Activated T-helper 2 cell treated with anti-CD3 and anti-CD28 coated beads, Interferon-gamma antibody, Interleukin-2, Interleukin-4, amounts not matched to agents 10 μg/mL and 5 μg/mL and 100 μg/mL, durations not matched to agents 14 hours and 24 hours and 36 hours (primary cell): Measurements from ENCODE around the gene PAK1IP1. TPM values are rescaled to one million over a fixed set of nuclear protein-coding genes. Genes with fewer than 3 reads are reported as not detected.
"Not testable (repeated sequence)": the region's sequence is repeated elsewhere in the genome, so short reads cannot be mapped to it uniquely, and the experiment has no call there.

Experiments
- DNase-seq: peaks from one replicate; pipeline ENCODE4 v3.0.0; 2021; ENCODE audit warnings: low spot score
- H3K27ac Mint-ChIP-seq: one replicate; pipeline ENCODE4 v1.8.0; 2021; ENCODE audit warnings: mixed read lengths
- H3K27me3 Mint-ChIP-seq: one replicate; pipeline ENCODE4 v1.8.0; 2021; ENCODE audit warnings: low read depth, mixed read lengths
- H3K36me3 Mint-ChIP-seq: one replicate; pipeline ENCODE4 v1.8.0; 2021; ENCODE audit warnings: low read depth, mixed read lengths
- H3K4me1 Mint-ChIP-seq: one replicate; pipeline ENCODE4 v1.8.0; 2021; ENCODE audit warnings: low read depth, mixed read lengths
- H3K4me3 Mint-ChIP-seq: one replicate; pipeline ENCODE4 v1.8.0; 2021; ENCODE audit warnings: low read depth, mild to moderate bottlenecking, moderate library complexity, mixed read lengths
- H3K9me3 Mint-ChIP-seq: one replicate; pipeline ENCODE4 v1.8.0; 2021; ENCODE audit warnings: mixed read lengths
- intact Hi-C: fragments of 100-400 bp; cut with micrococcal nuclease; formaldehyde crosslinking; loops from one replicate; pipeline ENCODE4 v1.15.1; 2023
- total RNA-seq: library from RNA; stranded (reverse); gene quantifications from 2 replicates; pipeline ENCODE4 v1.2.3, GENCODE V29; 2022

Gene PAK1IP1
- total RNA-seq, 1 donor from 2014 or later = 27.9 TPM

DNA sequence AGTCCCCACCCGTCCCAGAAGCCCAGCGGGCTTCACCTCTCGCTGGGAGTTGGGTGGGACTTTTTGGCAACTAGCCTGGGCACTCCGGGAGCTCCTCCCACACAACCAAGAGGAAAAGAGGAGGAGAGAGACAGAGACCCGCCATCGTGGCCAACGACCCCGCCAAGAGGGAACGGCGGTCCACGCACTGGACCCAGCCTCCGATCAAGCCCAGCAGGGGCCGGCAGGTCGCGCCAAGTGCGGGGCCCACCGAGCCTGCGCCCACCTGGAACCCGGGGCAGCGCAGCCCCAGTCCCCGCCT is 25.1 kb downstream of the PAK1IP1 start:
- peak overlapping the region; percentile 88 for H3K27ac Mint-ChIP-seq
- H3K9me3 Mint-ChIP-seq = peaks cover 21% of the 10 kb centered on the region
- H3K36me3 Mint-ChIP-seq = peaks cover 25% of the 10 kb centered on the region
- no peaks in the 10 kb centered on the region for H3K27me3 Mint-ChIP-seq
- peak overlapping the region; percentile 87 for H3K4me3 Mint-ChIP-seq
- intact Hi-C loops = no loop called here
- H3K4me1 Mint-ChIP-seq = peaks cover 35% of the 10 kb centered on the region
- no peak for DNase-seq

GRCh38 chr6:10720265-10720959 is 25.6 kb downstream of the PAK1IP1 start:
- Mint-ChIP-seq H3K27ac (peak overlapping the region; percentile 92), H3K9me3 (peaks cover 21% of the 10 kb centered on the region), H3K27me3 (no peaks in the 10 kb centered on the region), H3K4me1 (peaks cover 37% of the 10 kb centered on the region), H3K4me3 (peak overlapping the region; percentile 87), H3K36me3 (peaks cover 27% of the 10 kb centered on the region)
- intact Hi-C loops = no loop called here
- DNase-seq = peak; percentile 61

GRCh38 chr6:10720960-10721849 is 26.4 kb downstream of the PAK1IP1 start:
- H3K4me1 Mint-ChIP-seq = peaks cover 37% of the 10 kb centered on the region
- peaks cover 21% of the 10 kb centered on the region for H3K9me3 Mint-ChIP-seq
- DNase-seq, H3K27me3 Mint-ChIP-seq, intact Hi-C loops: not testable (repeated sequence)
- peaks cover 35% of the 10 kb centered on the region for H3K36me3 Mint-ChIP-seq
- peak overlapping the region; percentile 92 for H3K27ac Mint-ChIP-seq
- peak overlapping the region; percentile 87 for H3K4me3 Mint-ChIP-seq

DNA sequence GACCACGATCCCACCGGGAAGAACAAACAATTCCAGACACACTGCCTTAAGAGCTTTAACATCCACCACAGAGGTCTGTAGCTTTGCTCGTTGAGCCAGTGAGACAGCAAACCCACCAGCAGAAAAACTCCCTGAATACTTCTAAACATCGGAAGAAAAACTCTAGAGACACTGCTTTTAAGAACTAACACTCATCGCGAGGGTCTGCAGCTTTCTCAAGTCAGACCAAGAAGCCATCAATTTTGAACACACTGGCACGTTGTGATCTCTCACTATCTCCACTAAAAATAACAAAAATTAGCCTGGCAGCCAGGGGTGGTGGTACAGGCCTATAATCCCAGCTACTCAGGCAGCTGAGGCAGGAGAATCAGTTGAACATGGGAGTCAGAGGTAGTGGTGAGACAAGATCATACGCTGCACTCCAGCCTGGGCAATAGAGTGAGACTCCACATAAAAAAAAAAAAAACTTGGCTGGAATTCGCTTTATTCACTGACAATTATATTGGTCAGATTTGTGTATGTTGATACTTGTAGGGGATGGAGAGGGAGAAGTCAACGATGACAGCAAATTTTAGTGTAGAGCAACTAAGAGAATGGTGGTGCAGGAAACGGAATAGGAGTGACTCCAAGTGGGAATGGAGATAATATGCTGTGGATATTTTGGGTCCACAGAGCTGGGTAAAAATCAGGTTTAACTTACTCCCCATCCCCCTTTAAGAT is 27.2 kb downstream of the PAK1IP1 start:
- no peaks in the 10 kb centered on the region for H3K27me3 Mint-ChIP-seq
- intact Hi-C loops = no loop called here
- peak overlapping the region; percentile 87 for H3K4me3 Mint-ChIP-seq
- H3K36me3 Mint-ChIP-seq = peaks cover 36% of the 10 kb centered on the region
- DNase-seq = no peak
- H3K9me3 Mint-ChIP-seq = peaks cover 20% of the 10 kb centered on the region
- peaks cover 36% of the 10 kb centered on the region for H3K4me1 Mint-ChIP-seq
- H3K27ac Mint-ChIP-seq = peak overlapping the region; percentile 92

- DNase-seq = no peak
- peak overlapping the region; percentile 87 for H3K4me3 Mint-ChIP-seq
- peaks cover 15% of the 10 kb centered on the region for H3K9me3 Mint-ChIP-seq
- H3K27ac Mint-ChIP-seq = peak overlapping the region; percentile 92
- H3K27me3 Mint-ChIP-seq = no peaks in the 10 kb centered on the region
- intact Hi-C loops = no loop called here
- peaks cover 34% of the 10 kb centered on the region for H3K36me3 Mint-ChIP-seq
- peaks cover 35% of the 10 kb centered on the region for H3K4me1 Mint-ChIP-seq
Observed at GRCh38 chr6:10722570-10722819, 27.7 kb downstream of the PAK1IP1 start.

DNA sequence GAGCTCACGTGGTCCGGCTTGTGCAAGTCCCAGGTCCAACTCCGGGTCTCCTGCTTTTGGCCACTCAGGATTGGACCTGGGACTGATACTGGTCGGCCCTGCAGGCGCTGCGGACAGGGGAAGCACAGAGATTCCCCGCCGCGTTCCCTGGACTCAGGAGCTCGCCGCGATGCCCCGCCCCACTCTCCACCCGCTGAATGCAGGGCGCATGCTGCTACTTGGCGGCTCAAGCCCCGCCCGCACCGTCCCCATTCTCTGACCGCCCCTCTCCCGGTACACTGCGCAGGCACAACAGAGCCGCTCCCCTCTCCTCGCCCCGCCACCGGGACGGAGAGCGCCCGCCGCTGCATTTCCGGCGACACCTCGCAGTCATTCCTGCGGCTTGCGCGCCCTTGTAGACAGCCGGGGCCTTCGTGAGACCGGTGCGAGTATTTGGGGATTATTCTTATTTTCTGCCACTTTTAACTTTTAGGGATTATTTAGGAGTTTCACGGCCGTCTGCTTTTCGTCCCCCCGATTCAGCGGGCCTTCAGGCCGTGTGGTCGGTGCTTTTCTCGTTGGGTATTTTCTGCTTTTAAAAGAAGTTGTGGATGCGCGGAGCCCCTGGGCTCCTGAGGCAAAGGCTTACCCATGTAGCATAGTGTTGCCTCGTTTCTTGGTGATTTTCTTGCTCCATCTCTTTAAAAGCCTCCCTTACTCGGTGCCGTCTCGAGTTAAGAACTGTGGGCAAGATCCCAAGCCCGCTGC is 28.2 kb downstream of the PAK1IP1 start, which contains the start of gene TMEM14C:
TSS of gene TMEM14C (plus strand) at position 251 of the 747 bp plus-strand sequence. CDS start 1,544 bp downstream, outside the sequence.
- H3K36me3 Mint-ChIP-seq = peaks cover 35% of the 10 kb centered on the region
- peak; percentile 88 for DNase-seq
- H3K27me3 Mint-ChIP-seq = no peaks in the 10 kb centered on the region
- H3K4me1 Mint-ChIP-seq = peaks cover 38% of the 10 kb centered on the region
- H3K27ac Mint-ChIP-seq = peak within 1 kb of the TSS; percentile 92
- intact Hi-C loops = loop anchor here (1.0 kb wide), 3 partner anchors 24 to 115 kb away; partner anchors contain the start of genes C6orf52, MAK, PAK1IP1 and TMEM14B
- peaks cover 11% of the 10 kb centered on the region for H3K9me3 Mint-ChIP-seq
- H3K4me3 Mint-ChIP-seq = peak within 1 kb of the TSS; percentile 87

GRCh38 chr6:10723567-10723881 is 28.8 kb downstream of the PAK1IP1 start:
- H3K27ac Mint-ChIP-seq = peak overlapping the region; percentile 92
- H3K9me3 Mint-ChIP-seq = peaks cover 9% of the 10 kb centered on the region
- intact Hi-C loops = loop anchor here (1.0 kb wide), 3 partner anchors 24 to 115 kb away; partner anchors contain the start of genes C6orf52, MAK, PAK1IP1 and TMEM14B
- H3K4me1 Mint-ChIP-seq = peaks cover 39% of the 10 kb centered on the region
- peaks cover 37% of the 10 kb centered on the region for H3K36me3 Mint-ChIP-seq
- DNase-seq = no peak
- H3K27me3 Mint-ChIP-seq = no peaks in the 10 kb centered on the region
- H3K4me3 Mint-ChIP-seq = peak overlapping the region; percentile 87

DNA sequence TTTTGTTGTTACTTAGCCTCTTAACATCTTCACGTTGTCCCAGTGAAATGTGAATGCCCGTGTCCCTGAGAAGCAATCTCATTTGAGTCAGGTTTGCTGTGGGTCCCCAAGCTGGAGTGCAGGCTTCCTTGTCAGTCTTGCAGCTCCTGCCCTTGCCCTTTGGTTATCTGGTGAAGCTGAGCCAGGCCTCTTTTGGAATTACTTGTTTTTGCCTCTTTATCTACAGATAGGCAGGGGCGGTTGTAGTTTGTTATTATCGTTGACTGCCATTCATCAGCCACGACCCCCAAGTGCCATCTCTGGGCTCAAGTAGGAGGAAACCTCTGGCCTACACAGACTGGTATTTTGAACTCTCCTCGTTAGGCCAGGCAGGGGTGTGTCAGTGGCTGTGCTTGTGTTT is 30.3 kb downstream of the PAK1IP1 start:
- intact Hi-C loops = no loop called here
- Mint-ChIP-seq H3K27me3 (no peaks in the 10 kb centered on the region), H3K4me1 (peaks cover 35% of the 10 kb centered on the region), H3K4me3 (peak overlapping the region; percentile 42), H3K36me3 (peaks cover 36% of the 10 kb centered on the region), H3K9me3 (no peaks in the 10 kb centered on the region), H3K27ac (peak overlapping the region; percentile 57)
- DNase-seq = no peak

GRCh38 chr6:10725716-10726115 is 30.9 kb downstream of the PAK1IP1 start:
- DNase-seq = no peak
- intact Hi-C loops = no loop called here
- Mint-ChIP-seq H3K27me3 (no peaks in the 10 kb centered on the region), H3K36me3 (peaks cover 43% of the 10 kb centered on the region), H3K9me3 (no peaks in the 10 kb centered on the region), H3K4me1 (peaks cover 35% of the 10 kb centered on the region), H3K4me3 (no peak overlapping the region), H3K27ac (peak overlapping the region; percentile 19)

GRCh38 chr6:10730254-10730653 is 35.5 kb downstream of the PAK1IP1 start:
- H3K4me1 Mint-ChIP-seq = peaks cover 7% of the 10 kb centered on the region
- intact Hi-C loops = no loop called here
- no peak overlapping the region for H3K27ac Mint-ChIP-seq
- H3K4me3 Mint-ChIP-seq = no peak overlapping the region
- DNase-seq = no peak
- no peaks in the 10 kb centered on the region for H3K27me3 Mint-ChIP-seq
- H3K9me3 Mint-ChIP-seq = no peaks in the 10 kb centered on the region
- peaks cover 51% of the 10 kb centered on the region for H3K36me3 Mint-ChIP-seq

- Mint-ChIP-seq H3K27ac (no peak overlapping the region), H3K36me3 (peaks cover 30% of the 10 kb centered on the region), H3K9me3 (no peaks in the 10 kb centered on the region), H3K4me1 (no peaks in the 10 kb centered on the region), H3K4me3 (no peak overlapping the region), H3K27me3 (no peaks in the 10 kb centered on the region)
- no peak for DNase-seq
- intact Hi-C loops = no loop called here
Observed at GRCh38 chr6:10733151-10733715, 38.5 kb downstream of the PAK1IP1 start.

DNA sequence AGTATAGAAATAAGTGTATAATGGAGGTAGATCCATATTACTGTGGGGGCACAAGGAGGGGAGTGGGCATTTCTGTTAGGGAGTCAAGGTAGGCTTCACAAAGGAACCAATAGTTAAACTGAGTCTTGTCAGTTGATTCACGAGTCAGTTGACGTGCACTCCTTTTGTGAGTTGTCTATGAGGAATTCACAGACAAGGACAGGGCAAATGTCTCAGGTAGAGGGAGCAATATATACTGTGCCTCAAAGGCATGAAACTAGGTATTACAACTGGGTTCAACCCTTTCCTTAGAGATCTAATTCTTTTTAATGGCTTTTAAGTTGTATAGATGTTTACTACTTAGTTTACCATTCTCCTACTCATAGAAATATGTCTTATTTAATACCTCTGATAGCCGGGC is 39.1 kb downstream of the PAK1IP1 start:
- Mint-ChIP-seq H3K36me3 (peaks cover 24% of the 10 kb centered on the region), H3K4me1 (no peaks in the 10 kb centered on the region), H3K27ac (no peak overlapping the region), H3K4me3 (no peak overlapping the region), H3K27me3 (no peaks in the 10 kb centered on the region), H3K9me3 (no peaks in the 10 kb centered on the region)
- no peak for DNase-seq
- intact Hi-C loops = no loop called here
